GOT3 (cell line): ENCODE measurements around the gene WEE1.
"Not testable (repeated sequence)": the region's sequence is repeated elsewhere in the genome, so short reads cannot be mapped to it uniquely, and the experiment has no call there.

Experiments
- DNase-seq: peaks from one replicate; lab custom pipeline; 2025; ENCODE audit warnings: mixed read lengths; lab: John Stamatoyannopoulos, UW

The WEE1 gene

DNA sequence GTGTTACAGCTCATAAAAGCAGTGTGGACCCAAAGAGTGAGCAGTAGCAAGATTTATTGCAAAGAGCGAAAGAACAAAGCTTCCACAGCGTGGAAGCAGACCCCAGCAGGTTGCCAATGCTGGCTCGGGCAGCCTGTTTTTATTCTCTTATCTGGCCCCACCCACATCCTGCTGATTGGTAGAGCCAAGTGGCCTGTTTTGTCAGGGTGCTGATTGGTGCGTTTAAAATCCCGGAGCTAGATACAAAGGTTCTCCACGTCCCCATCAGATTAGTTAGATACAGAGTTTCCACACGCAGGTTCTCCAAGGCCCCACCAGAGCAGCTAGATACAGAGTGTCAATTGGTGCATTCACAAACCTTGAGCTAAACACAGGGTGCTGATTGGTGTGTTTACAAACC lies 48.9 kb downstream of the WEE1 start:
- DNase-seq, result not testable (repeated sequence)

DNA sequence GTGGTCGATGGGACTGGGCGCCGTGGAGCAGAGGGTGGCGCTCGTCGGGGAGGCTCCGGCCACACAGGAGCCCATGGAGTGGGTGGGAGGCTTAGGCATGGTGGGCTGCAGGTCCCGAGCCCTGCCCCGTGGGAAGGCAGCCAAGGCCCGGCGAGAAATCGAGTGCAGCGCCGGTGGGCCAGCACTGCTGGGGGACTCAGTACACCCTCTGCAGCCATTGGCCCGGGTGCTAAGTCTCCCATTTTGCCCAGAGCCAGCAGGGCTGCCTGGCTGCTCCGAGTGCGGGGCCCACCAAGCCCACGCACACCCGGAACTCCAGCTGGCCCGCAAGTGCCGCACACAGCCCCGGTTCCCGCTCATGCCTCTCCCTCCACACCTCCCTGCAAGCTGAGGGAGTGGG lies 49.6 kb downstream of the WEE1 start:
- DNase-seq, result not testable (repeated sequence)

DNA sequence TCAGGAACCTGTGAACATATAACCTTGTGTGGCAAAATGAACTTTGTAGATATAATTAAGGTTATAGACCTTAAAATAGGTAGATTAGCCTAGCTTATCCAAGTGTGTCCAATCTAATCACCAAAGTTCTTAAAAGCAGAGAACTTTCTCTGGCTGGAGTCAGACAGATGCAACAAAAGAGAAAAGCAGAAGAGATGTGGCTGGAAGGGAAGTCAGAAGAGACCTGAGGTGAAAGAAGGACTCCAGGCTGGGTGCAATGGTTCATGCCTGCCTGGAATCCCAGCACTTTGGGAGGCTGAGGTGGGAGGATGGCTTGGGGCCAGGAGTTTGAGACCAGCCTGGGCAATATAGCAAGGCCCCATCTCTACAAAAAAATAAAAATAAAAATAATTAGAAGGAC lies 51.0 kb downstream of the WEE1 start:
- no peak for DNase-seq

DNA sequence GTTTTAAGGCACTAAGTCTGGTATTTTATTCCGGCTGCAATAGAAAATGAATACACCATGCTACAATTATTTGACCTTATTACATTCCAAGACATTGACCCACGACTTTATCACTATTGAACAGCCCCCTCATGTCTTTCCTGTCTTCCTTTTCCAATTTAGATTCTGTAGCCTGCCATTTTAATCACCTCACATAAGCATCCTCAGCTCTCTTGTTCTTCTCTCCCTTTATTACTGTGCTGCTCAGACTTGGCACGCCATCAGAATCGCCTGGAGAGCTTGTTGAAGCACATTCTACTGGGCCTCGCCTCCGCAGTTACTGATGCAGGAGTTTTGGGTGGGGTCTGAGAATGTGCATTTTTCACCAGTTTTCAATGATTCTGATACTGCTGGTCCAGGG lies 51.7 kb downstream of the WEE1 start:
- no peak for DNase-seq

DNA sequence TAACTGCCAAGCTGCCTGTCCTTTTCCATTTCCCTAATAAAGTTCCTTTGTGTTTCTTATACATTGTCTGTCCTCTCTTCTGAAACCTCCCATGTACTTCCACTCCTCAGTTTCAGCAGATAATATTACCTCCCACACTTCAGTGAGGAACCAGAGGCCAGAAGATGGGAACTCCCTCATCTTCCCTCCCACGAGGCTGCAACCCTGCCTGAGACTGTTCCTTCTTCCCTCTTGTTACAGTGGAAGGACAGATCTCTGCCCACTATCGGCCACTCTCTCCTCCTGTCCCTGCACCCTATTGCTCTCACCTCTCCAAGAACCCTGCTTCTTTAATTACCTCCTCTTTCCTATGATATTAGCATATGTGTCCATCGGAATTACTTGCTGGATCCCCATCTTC lies 52.3 kb downstream of the WEE1 start:
- no peak for DNase-seq

DNA sequence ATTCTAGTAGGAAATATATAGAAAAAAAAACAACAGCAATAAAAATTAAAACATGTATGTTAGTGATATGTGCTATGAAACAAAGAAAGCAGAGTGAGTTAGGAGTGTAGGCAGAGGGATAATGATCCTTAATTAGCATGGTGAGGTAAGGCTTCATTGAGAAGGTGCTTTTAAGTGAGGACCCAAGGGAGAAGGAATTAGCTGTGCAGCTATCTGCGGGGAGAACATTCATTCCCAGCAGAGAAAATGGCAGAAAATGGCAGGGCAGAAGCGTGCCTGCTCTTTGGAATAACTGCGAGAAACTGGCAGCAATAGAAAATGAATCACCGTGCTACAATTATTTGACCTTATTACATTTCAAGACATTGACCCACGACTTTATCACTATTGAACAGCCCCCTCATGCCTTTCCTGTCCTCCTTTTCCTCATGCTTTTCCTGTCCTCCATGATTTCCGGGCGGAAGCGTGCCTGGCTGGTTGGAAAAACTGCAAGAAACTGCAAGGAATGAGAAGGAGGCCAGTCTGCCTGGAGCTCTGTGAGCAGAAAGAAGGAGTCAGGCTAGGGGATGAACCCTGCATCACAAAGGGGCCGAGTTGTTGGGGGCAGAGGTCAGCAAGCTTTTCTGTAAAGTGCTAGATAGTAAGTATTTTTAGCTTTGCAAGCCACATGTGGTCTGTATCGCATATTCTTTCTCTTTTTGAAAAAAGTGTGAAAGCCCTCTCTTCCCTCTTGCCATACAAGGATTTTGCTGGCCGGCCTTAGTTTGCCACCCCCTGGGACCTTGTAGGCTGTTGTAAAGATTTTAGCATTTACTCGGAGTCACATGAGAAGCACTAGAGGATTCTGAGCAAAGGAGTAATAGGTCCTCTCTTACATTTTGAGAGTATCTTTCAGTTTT lies 53.3 kb downstream of the WEE1 start:
- no peak for DNase-seq

DNA sequence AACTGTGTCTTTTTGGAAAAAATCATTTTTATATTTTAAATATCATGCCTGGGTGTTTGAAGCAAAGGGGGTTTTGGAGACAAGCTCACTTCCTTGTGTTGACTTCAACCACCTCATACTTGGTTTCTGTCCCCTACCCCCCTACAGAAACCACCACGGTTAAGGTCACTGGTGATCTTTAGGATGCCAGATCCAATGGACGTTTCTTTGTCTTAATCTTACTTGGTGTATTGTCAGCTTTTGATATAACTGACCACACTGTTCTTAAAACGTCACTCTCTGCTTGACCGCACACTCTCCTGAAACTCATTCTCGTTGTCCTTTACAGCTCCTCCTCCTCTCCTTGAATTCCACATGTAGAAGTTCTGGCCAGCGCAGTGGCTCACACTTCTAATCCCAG lies 55.6 kb downstream of the WEE1 start:
- DNase-seq, result no peak

DNA sequence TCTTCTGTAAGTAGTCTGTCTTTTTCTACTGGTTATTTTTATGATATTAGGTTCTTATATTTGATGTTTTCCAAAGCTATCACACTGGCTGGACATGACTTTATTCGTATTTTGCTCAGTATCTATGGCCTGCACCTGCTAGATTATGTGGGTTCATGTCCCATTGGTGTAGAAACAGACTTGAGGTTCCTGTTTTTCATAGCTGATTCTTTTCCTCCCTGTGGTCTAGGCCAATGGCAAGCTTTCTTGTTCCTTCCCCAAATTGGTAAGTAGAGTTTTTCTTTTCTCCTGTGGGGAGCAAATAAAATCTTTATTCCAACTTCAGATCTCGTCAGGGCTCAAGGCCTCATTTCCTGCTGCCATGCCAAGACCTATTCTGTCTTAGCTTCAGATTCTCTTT lies 60.2 kb downstream of the WEE1 start:
- DNase-seq, result no peak

DNA sequence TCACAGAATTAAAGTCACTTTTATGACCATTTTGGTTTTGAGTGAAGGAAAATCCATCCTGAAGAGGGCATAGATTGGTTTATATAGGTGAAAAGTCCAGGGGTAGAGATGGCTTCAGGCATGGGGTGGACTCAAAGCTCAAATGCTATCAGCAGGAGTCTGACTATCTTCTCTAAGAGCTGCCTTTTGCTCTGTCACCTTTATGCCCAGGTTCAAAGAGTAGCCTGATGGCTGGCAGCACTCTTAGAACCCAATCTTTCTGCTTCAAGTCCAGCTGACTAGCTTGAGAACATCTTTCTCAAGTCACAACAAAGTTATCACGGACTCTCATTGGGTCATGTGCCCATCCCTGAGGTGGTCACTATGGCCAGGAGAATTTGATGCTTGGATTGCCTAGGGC lies 63.2 kb downstream of the WEE1 start:
- DNase-seq, result no peak

DNA sequence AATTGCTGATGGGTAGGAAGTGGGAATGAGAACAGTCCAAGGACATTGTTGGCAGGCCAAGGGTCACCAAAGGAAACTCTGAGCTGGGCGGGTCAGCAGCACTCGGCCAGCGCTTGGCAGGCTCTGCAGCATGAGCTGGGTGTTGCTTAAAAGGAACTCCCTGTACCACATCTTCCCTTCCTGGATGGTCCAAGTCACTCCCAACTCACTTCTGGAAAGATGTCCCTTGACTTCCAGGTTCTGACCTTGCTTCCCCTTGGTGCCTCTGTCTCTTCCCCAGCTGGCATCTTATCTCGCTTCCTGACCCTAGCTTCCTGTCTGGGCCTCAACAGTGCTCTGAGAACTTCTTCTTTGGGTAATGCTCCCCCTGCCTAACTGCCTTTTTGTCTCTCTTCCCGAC lies 65.6 kb downstream of the WEE1 start:
- no peak for DNase-seq
